T-helper 1 cell treated with Interleukin-12 subunit alpha and Interleukin-12 subunit beta and Interleukin-4 antibody, amounts not matched to agents 30 ng/mL and 1 ng/mL, for 36 hours (primary cell): Measurements from ENCODE around the gene CFC1. TPM values are rescaled to one million over a fixed set of nuclear protein-coding genes. Genes with fewer than 3 reads are reported as not detected.
"Not testable (repeated sequence)": the region's sequence is repeated elsewhere in the genome, so short reads cannot be mapped to it uniquely, and the experiment has no call there.

Experiments
- intact Hi-C: fragments of 100-400 bp; cut with micrococcal nuclease; formaldehyde crosslinking; loops from one replicate; pipeline ENCODE4 v1.15.1; 2024
- total RNA-seq: library from RNA; stranded (reverse); gene quantifications from 2 replicates; pipeline ENCODE4 v1.2.3, GENCODE V29; 2022

Gene CFC1
- total RNA-seq, 1 donor from 2014 or later: not detected

GRCh38 chr2:130583582-130583981 is 15.8 kb downstream of the CFC1 start:
- intact Hi-C loops: not testable (repeated sequence)

- intact Hi-C loops: not testable (repeated sequence)
These were observed 16.4 kb downstream of the CFC1 start for GRCh38 chr2:130582970-130583369.

GRCh38 chr2:130581491-130581890 is 17.9 kb downstream of the CFC1 start:
- intact Hi-C loops: not testable (repeated sequence)

GRCh38 chr2:130579121-130579520 is 20.3 kb downstream of the CFC1 start:
- intact Hi-C loops: not testable (repeated sequence)

GRCh38 chr2:130577559-130577958 is 21.8 kb downstream of the CFC1 start:
- intact Hi-C loops: not testable (repeated sequence)

GRCh38 chr2:130576209-130576784 is 23.1 kb downstream of the CFC1 start:
- intact Hi-C loops: not testable (repeated sequence)

- intact Hi-C loops: not testable (repeated sequence)
These were observed 25.1 kb downstream of the CFC1 start for GRCh38 chr2:130574230-130574629.

GRCh38 chr2:130571929-130572328 is 27.4 kb downstream of the CFC1 start:
- intact Hi-C loops: not testable (repeated sequence)

GRCh38 chr2:130566165-130566564 is 33.2 kb downstream of the CFC1 start:
- intact Hi-C loops: not testable (repeated sequence)

- intact Hi-C loops: not testable (repeated sequence)
These were observed 42.9 kb downstream of the CFC1 start for GRCh38 chr2:130556441-130556840.

GRCh38 chr2:130554178-130554577 is 45.2 kb downstream of the CFC1 start:
- intact Hi-C loops: not testable (repeated sequence)

GRCh38 chr2:130549475-130549874 is 49.9 kb downstream of the CFC1 start:
- intact Hi-C loops: not testable (repeated sequence)

GRCh38 chr2:130548418-130548817 is 51.0 kb downstream of the CFC1 start:
- intact Hi-C loops: not testable (repeated sequence)

- intact Hi-C loops: not testable (repeated sequence)
These were observed 54.4 kb downstream of the CFC1 start for GRCh38 chr2:130544978-130545377.

GRCh38 chr2:130543785-130544528 is 55.4 kb downstream of the CFC1 start:
- intact Hi-C loops: not testable (repeated sequence)

GRCh38 chr2:130542789-130543188 is 56.6 kb downstream of the CFC1 start:
- intact Hi-C loops: not testable (repeated sequence)

Other genes starting within 250 kb of the CFC1 start
- 86.2 and 87.0 TPM in 2 replicates for gene PTPN18, start 243.5 kb downstream of the CFC1 start, total RNA-seq
- not detected in 2 replicates for gene POTEI, start 90.2 kb downstream of the CFC1 start, total RNA-seq
- gene CFC1B, start 78.4 kb downstream of the CFC1 start, total RNA-seq: not detected in 2 replicates
- not detected in 2 replicates for gene POTEJ, start 11.9 kb upstream of the CFC1 start, total RNA-seq
- gene GPR148, start 129.5 kb upstream of the CFC1 start, total RNA-seq: not detected in 2 replicates
- gene AMER3, start 156.0 kb upstream of the CFC1 start, total RNA-seq: not detected in 2 replicates
- 0.37 TPM in 1 of 2 replicates, not detected in the other for gene ARHGEF4, start 237.3 kb upstream of the CFC1 start, total RNA-seq